ENCODE results near the gene ETV1.

GRCh38 chr7:13894377-13894776 is 95.1 kb downstream of the ETV1 start:
- no peak for TF ChIP-seq CTCF (conservative IDR thresholded peaks at IDR 0.05; ENCODE audit: low read depth, low read length)
- TF ChIP-seq POLR2A (IDR thresholded peaks at IDR 0.05; ENCODE audit: low read depth, low read length), result no peak
- no peak for TF ChIP-seq NFE2L2 (IDR thresholded peaks at IDR 0.05; ENCODE audit: low read depth, low read length)
- no peak for TF ChIP-seq MAFK (IDR thresholded peaks at IDR 0.05; ENCODE audit: low read depth, low read length)
- TF ChIP-seq FOS (IDR thresholded peaks at IDR 0.05; ENCODE audit: low read depth, low read length), result no peak
- TF ChIP-seq SMC3 (IDR thresholded peaks at IDR 0.05; ENCODE audit: low read depth, low read length), result no peak
- TF ChIP-seq ELK1 (IDR thresholded peaks at IDR 0.05; ENCODE audit: borderline replicate concordance, low read depth, low read length), result no peak
